Astrocyte of the spinal cord (primary cell): ENCODE data around the gene TMEM219.

Source experiments
- DNase-seq: peaks from one replicate; pipeline ENCODE4 v3.0.0; 2011; ENCODE audit warnings: low read depth, low spot score
- H3K4me3 ChIP-seq: 2 replicates; pipeline ENCODE4 v1.5.1; 2011; ENCODE audit warnings: low read depth, mild to moderate bottlenecking, low read length, moderate library complexity
- CTCF ChIP-seq: IDR thresholded peaks from 2 replicates; pipeline ENCODE4 v1.5.1; 2012; ENCODE audit warnings: low read depth, mild to moderate bottlenecking, low read length, inconsistent platforms
- in situ Hi-C: cut with HindIII; loops from 2 replicates; pipeline ENCODE4 v1.10.0; 2017; ENCODE audit warnings: low sequenced_read_pairs

The TMEM219 gene

GRCh38 chr16:29986231-29986630, 24.4 kb downstream of the TMEM219 start:
- TF ChIP-seq CTCF = no peak
- in situ Hi-C loops = no loop called here
- DNase-seq = no peak
- no peak overlapping the region for H3K4me3 ChIP-seq

GRCh38 chr16:29986931-29987330, 25.1 kb downstream of the TMEM219 start:
- in situ Hi-C loops = no loop called here
- DNase-seq = no peak
- no peak overlapping the region for H3K4me3 ChIP-seq
- TF ChIP-seq CTCF = no peak

GRCh38 chr16:29987371-29988085, 25.6 kb downstream of the TMEM219 start:
- in situ Hi-C loops = no loop called here
- no peak for DNase-seq
- H3K4me3 ChIP-seq = no peak overlapping the region
- TF ChIP-seq CTCF = no peak

GRCh38 chr16:29988346-29989075, 26.6 kb downstream of the TMEM219 start:
- DNase-seq = no peak
- in situ Hi-C loops = no loop called here
- H3K4me3 ChIP-seq = no peak overlapping the region
- TF ChIP-seq CTCF = no peak

GRCh38 chr16:29989111-29989858, 27.4 kb downstream of the TMEM219 start:
- no peak for TF ChIP-seq CTCF
- DNase-seq = no peak
- in situ Hi-C loops = no loop called here
- no peak overlapping the region for H3K4me3 ChIP-seq

GRCh38 chr16:29990034-29990433, 28.2 kb downstream of the TMEM219 start:
- DNase-seq = no peak
- no peak for TF ChIP-seq CTCF
- in situ Hi-C loops = no loop called here
- no peak overlapping the region for H3K4me3 ChIP-seq
